G401.6 (cell line): Measurements from ENCODE around the gene CNTRL.
"Not testable (repeated sequence)": the region's sequence is repeated elsewhere in the genome, so short reads cannot be mapped to it uniquely, and the experiment has no call there.

ENCODE experiments used
- FAIRE-seq: peaks from 2 replicates; lab custom pipeline; 2012; peaks lifted over from hg19 to GRCh38; lab: Jason Lieb, UNC

The CNTRL gene

GRCh38 chr9:121133104-121133816 lies 58.5 kb downstream of the CNTRL start:
- FAIRE-seq: no peak

DNA sequence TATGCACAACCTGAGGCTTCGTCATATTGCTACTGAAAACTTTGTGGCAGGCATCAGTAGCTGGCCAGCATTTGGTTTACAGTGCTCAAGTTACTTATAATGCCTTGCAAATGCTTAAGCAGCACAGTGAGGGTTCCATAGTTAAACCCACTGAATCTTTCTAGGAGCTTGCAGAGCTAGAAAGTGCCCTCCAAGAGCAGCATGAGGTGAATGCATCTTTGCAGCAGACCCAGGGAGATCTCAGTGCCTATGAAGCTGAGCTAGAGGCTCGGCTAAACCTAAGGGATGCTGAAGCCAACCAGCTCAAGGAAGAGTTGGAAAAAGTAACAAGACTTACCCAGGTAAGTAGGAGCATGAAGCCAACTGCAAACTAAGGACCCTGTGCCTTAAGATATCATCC lies 60.9 kb downstream of the CNTRL start:
- FAIRE-seq: no peak

DNA sequence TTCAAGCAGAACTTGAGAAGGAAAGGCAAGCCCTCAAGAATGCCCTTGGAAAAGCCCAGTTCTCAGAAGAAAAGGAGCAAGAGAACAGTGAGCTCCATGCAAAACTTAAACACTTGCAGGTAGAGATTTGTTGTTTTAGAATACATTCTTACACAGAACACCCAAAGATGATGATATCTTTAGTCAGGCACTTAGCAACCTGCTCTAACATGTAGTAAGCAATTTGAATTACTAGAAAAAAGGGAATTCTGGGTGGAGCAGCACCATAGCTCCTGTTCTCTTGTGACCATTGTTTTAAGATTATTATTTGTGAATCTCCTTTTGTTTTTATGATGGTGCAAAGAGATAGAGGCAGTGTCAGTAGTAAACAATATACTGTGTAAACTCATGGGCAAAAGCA lies 63.8 kb downstream of the CNTRL start:
- no peak for FAIRE-seq

DNA sequence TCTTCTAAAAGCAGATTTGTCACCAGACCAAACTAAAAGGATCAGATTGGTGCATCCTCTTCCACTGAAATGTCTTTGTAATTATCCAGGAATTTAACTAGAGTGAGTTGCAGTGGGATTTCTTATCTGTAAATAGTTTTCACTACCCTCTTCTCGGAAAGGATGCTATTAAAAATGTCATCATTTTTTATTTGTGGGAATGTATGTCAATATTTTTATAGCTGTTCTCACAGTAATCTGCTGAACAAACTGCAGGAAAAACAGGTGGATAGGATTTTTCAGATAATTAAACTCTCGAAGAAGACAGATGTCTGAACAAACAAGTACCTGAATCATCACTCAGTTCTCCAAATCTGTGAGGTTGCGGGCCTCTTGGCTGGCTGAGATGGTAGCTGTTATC lies 64.2 kb downstream of the CNTRL start:
- no peak for FAIRE-seq

DNA sequence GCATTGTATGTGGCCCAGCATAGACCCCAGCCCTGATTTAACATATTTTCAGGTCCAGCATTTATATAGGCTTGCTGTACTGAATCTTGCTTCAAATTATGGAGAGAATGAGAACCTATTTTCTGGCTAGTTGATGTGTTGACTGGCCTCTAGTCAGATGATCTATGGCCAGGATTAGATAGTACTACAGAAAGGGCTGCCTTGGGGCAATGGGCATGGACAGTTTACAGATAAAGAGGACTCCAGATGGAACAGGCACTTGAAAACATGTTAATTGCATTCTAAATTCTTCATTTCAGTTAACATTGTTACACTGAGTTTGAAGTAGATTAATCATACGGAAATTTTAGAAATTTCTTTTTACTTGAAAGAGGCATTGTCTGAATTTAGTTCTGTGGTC lies 65.4 kb downstream of the CNTRL start:
- FAIRE-seq: no peak

DNA sequence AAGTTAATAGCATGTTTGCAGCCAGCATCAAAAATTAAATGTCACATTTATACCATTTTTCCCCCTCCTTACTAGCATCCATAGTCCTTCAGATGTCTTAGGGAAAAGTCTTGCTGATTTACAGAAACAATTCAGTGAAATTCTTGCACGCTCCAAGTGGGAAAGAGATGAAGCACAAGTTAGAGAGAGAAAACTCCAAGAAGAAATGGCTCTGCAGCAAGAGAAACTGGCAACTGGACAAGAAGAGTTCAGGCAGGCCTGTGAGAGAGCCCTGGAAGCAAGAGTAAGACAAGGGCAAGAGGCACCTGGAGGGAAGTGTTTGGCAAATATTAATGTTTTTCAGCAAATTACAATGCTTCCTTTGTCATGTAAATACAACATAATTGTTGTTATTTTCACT lies 66.6 kb downstream of the CNTRL start:
- FAIRE-seq: no peak

GRCh38 chr9:121141706-121142105 lies 67.0 kb downstream of the CNTRL start:
- FAIRE-seq: no peak

DNA sequence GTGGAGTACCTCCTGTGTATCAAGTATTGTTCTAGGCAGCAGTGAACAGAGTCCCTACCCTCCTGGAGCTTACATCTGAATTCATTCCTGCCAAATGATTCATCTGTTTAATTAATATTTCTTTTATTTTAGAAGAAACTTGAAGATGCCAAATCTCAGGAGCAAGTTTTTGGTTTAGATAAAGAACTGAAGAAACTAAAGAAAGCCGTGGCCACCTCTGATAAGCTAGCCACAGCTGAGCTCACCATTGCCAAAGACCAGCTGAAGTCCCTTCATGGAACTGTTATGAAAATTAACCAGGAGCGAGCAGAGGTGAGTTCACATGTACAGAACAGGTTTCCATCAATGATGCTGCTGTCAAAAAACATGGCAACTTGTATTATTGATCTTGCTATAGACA lies 69.0 kb downstream of the CNTRL start:
- no peak for FAIRE-seq

GRCh38 chr9:121144482-121144881 lies 69.7 kb downstream of the CNTRL start:
- no peak for FAIRE-seq

DNA sequence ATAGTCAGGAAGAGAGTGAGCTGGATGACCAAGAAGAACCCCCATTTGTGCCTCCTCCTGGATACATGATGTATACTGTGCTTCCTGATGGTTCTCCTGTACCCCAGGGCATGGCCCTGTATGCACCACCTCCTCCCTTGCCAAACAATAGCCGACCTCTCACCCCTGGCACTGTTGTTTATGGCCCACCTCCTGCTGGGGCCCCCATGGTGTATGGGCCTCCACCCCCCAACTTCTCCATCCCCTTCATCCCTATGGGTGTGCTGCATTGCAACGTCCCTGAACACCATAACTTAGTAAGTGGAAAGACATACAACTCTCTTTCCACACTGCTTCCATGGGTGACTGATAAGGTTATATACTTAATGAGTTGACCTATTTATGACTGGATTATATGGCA lies 75.4 kb downstream of the CNTRL start:
- no peak for FAIRE-seq

GRCh38 chr9:121153642-121154041 lies 78.9 kb downstream of the CNTRL start:
- FAIRE-seq: no peak

DNA sequence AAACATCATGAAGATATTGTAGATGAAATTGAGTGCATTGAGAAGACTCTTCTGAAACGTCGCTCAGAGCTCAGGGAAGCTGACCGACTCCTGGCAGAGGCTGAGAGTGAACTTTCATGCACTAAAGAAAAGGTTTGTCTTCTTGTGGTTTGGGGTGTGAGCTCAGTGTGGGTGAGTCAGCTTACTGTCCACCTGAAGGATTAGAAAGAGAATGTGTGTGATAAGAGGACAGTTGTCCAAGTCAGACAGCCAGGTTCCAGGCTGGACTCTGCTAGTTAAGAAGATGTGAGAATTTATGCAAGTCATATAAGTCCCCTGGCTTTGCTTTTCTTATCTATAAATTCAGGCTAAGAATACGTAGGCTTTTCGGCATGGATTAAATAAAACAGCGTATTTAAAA lies 80.0 kb downstream of the CNTRL start:
- FAIRE-seq: no peak

- FAIRE-seq: no peak
Measured at GRCh38 chr9:121156263-121156731, 81.5 kb downstream of the CNTRL start.

DNA sequence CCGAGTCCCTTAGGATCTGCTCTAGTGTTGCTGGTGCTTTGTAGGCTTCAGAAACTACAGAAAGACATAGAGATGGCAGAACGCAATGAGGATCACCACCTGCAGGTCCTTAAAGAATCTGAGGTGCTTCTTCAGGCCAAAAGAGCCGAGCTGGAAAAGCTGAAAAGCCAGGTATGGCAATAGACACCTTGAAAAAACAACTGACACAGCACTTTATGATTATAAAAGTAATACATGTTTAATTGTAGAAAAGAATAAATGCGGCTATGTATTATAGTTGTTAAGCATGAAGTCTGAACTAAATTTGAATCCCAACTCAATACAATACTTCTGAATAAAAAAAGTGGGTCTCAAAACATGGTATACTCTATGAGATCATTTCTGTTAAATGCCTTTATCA lies 83.2 kb downstream of the CNTRL start:
- FAIRE-seq: no peak

- no peak for FAIRE-seq
Measured at GRCh38 chr9:121160025-121160424, 85.3 kb downstream of the CNTRL start.

DNA sequence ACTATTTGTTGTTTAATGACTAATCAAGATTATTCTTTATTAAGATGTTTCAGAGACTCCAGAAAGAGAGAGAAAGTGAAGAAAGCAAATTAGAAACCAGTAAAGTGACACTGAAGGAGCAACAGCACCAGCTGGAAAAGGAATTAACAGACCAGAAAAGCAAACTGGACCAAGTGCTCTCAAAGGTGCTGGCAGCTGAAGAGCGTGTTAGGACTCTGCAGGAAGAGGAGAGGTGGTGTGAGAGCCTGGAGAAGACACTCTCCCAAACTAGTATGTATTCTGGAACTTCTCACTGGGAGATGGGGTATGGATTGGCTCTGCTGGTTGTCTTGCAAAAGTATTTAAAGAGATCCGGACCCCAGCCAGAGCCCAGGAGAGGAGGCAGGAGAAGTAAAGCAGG lies 93.3 kb downstream of the CNTRL start:
- FAIRE-seq: no peak

GRCh38 chr9:121169094-121169601 lies 94.4 kb downstream of the CNTRL start:
- no peak for FAIRE-seq

DNA sequence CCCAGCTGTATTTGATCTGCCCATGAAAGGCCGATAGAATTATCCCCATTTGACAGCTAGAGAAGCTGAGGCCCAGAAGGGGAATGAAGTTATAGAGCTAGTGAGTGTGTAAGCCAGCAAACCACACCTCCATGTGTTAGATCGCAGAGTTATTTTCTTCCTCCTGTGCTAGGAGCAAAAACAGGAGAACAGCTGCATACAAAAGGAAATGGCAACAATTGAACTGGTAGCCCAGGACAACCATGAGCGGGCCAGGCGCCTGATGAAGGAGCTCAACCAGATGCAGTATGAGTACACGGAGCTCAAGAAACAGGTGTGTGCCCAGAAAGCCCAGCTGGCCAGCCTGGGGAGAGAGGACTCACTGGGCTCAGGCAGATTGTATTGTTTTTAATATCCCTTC lies 96.5 kb downstream of the CNTRL start:
- FAIRE-seq: no peak

- no peak for FAIRE-seq
Measured at GRCh38 chr9:121172726-121173487, 98.2 kb downstream of the CNTRL start.

GRCh38 chr9:121173501-121173900 lies 98.7 kb downstream of the CNTRL start:
- no peak for FAIRE-seq

GRCh38 chr9:121178676-121179372 lies 104.1 kb downstream of the CNTRL start:
- no peak for FAIRE-seq

GRCh38 chr9:121179373-121179721 lies 104.6 kb downstream of the CNTRL start:
- FAIRE-seq: not testable (repeated sequence)
